Activated CD8-positive, alpha-beta memory T cell treated with anti-CD3 and anti-CD28 coated beads, Interleukin-2, amount 50 U/mL, for 24 hours (primary cell): ENCODE measurements around the gene RASA4B.

Experiments
- DNase-seq: peaks from one replicate; pipeline ENCODE4 v3.0.0-alpha.2; 2020; ENCODE audit errors: extremely low read depth

Gene RASA4B

GRCh38 chr7:102453319-102453718, 64.3 kb downstream of the RASA4B start:
- no peak for DNase-seq

- DNase-seq: no peak
Observed at GRCh38 chr7:102452451-102452850, 65.1 kb downstream of the RASA4B start.

DNA sequence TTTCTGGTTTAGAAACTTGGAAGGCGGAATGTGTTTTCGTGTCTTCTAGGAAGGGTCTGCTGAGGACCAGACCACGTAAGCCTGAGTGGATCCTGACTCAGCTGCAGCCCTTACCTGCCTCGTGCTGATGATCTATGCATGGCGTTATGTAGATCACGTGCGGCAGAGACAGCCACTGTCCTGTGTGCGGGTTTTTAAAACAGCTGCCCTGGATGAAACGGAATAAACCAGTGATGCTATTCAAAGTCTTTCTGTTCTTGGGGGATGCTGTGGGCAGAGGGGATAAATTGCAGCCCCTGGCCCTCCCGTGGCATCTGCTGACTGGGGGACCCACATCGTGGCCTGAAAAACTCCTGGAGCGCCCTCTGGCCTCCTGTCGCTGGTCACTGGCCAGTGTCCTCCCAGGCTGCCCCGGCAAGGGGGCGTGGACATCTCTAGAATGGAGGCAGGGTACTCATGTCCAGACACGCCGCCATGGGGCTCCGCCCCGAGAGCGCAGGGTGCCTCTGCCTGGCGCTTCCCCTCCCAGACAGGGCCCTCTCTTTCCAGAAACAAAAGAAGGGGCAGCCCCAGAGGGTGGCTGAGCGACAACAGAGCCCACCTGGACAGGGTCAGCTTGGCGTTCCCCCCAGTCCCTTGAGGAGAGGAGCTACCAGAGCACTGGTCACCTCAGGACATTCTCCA, 66.1 kb downstream of the RASA4B start:
- DNase-seq: no peak

GRCh38 chr7:102450242-102450641, 67.3 kb downstream of the RASA4B start:
- no peak for DNase-seq

- no peak for DNase-seq
Observed at GRCh38 chr7:102449136-102449535, 68.4 kb downstream of the RASA4B start.

- no peak for DNase-seq
Observed at GRCh38 chr7:102447311-102447710, 70.3 kb downstream of the RASA4B start.

DNA sequence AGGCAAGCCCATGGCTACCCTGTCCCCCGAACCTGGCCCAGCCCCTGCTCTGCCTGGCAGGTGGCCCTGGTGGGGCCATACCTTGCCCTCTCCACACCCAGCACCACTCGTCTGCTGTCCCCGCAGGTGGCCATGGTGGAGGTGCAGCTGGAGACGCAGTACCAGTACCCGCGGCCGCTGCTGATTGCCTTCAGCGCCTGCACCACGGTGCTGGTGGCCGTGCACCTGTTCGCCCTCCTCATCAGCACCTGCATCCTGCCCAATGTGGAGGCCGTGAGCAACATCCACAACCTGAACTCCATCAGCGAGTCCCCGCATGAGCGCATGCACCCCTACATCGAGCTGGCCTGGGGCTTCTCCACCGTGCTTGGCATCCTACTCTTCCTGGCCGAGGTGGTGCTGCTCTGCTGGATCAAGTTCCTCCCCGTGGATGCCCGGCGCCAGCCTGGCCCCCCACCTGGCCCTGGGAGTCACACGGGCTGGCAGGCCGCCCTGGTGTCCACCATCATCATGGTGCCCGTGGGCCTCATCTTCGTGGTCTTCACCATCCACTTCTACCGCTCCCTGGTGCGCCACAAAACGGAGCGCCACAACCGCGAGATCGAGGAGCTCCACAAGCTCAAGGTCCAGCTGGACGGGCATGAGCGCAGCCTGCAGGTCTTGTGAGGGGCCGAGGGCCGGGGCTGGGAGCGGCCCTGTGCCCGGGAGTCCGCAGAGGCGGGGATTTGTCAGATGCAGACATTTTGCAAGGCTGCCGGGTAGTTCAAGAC, 71.0 kb downstream of the RASA4B start:
- no peak for DNase-seq

DNA sequence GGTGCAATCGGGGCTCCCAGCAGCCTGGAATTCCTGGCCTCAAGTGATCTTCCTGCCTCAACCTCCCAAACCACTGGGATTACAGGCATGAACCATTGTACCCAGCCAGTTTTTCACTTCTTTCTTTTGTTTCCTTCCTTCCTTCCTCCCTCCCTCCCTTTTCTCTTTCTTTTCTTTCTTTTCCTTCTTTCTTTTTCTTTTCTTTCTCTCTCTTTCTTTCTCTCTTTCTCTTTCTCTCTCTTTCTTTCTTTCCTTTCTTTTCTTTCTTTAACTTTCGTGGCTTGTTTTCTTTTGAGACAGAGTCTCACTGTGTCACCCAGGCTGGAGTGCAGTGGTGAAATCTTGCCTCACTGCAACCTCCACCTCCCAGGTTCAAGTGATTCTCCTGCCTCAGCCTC, 71.9 kb downstream of the RASA4B start:
- DNase-seq: no peak

- no peak for DNase-seq
Observed at GRCh38 chr7:102444961-102445673, 72.5 kb downstream of the RASA4B start.

- no peak for DNase-seq
Observed at GRCh38 chr7:102439963-102440795, 77.4 kb downstream of the RASA4B start.

- DNase-seq: no peak
Observed at GRCh38 chr7:102436118-102436517, 81.5 kb downstream of the RASA4B start.

DNA sequence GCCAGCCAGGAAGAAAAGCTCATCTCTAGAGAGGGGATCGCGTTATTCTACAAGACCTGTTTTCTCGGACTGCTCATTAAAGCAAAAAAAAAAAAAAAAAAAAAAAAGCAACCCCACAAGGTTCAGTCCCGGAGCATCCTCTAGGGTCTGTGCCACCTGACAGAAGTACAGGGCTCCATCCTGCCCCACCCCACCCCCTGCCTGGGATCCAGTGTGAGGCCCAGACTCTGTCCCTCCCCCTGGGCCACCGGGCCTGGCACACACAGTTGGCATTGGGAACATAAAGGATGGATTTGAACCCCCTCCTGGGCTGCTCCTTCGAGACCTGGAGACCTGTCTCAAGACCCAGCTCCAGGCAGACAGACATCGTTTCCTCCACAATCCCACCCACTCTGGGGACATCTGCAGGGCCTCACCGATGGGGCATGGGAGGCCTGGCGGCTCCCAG, 83.5 kb downstream of the RASA4B start:
- no peak for DNase-seq

DNA sequence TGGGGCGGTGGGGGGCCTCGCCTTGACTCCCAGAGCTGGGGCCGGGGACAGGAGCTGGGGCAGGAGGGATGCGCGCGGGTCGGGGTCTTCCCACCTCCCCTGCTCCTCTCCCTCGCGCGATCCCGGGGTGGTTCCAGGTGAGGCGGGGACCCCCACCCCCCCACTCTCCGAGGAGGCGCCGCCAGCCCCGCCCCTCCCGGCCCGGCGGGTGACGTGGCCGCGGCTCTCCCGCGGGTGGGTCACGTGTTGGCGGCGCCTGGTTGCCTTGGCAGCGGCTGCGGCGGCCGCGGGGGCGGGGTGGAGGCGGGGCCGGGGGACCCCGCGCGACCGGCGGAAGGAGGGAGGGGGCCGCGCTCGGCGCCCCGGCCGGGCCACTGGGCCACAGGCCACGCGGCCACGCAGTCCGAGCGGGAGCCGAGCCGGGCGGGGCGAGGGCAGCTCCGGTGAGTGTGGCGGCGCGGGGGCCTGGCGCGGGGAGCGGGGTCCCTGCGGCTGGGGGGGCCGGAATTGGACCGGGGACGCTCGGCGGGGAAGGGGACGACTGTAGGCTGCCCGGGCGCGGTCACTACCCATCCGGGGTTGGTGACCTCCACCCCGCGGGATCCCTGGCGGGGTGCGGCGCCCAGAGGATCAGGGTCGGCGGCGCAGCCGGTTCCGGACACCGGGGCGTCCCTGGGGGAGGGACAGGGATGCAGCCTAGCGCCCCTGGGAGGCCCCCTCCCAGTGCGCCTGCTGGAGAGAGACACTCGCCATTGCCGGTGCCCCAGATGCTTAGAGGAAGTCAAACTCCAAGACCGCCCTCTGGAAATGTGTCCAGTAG, 84.1 kb downstream of the RASA4B start, which contains the start of gene ORAI2:
Gene ORAI2, plus strand, starts transcription at position 357 of the 820 bp plus-strand sequence. CDS start 5,382 bp downstream, outside the sequence.
- peak; percentile 61 for DNase-seq
